RWPE2 (cell line): ENCODE results near the gene PREPL.

Experiments
- ATAC-seq: fragments of 200-7000 bp; cut with Tn5 transposase; 3 replicates; pipeline ENCODE4 v1.9.1; 2021; ENCODE audit warnings: low read depth
- DNase-seq: peaks from one replicate; pipeline ENCODE4 v3.0.0-alpha.2; 2020; ENCODE audit warnings: low spot score
- H3K27ac ChIP-seq: fragments of 450-650 bp; 2 replicates; pipeline ENCODE4 v1.5.1; 2017; ENCODE audit warnings: mild to moderate bottlenecking; ENCODE audit not compliant: poor library complexity, severe bottlenecking
- H3K27me3 ChIP-seq: fragments of 250-450 bp; sonication (Bioruptor Pico); 2 replicates; pipeline ENCODE4 v1.5.1; 2021; ENCODE audit warnings: mild to moderate bottlenecking, moderate library complexity; ENCODE audit not compliant: insufficient read depth, poor library complexity, severe bottlenecking
- H3K36me3 ChIP-seq: fragments of 250-450 bp; sonication (Bioruptor Pico); 2 replicates; pipeline ENCODE4 v1.5.1; 2020; ENCODE audit warnings: low read depth, mild to moderate bottlenecking, moderate library complexity
- H3K4me1 ChIP-seq: fragments of 250-450 bp; sonication (Bioruptor Pico); 2 replicates; pipeline ENCODE4 v1.5.1; 2021; ENCODE audit warnings: mild to moderate bottlenecking, moderate library complexity; ENCODE audit not compliant: insufficient read depth, poor library complexity, severe bottlenecking
- H3K4me3 ChIP-seq: fragments of 250-450 bp; sonication (Bioruptor Pico); 2 replicates; pipeline ENCODE4 v1.5.1; 2021; ENCODE audit warnings: mild to moderate bottlenecking, moderate library complexity; ENCODE audit not compliant: severe bottlenecking
- H3K9me3 ChIP-seq: fragments of 250-450 bp; sonication (Bioruptor Pico); 2 replicates; pipeline ENCODE4 v1.5.1; 2021; ENCODE audit warnings: mild to moderate bottlenecking, moderate library complexity; ENCODE audit not compliant: severe bottlenecking
- CTCF ChIP-seq: fragments of 450-650 bp; IDR thresholded peaks from one replicate; pipeline ENCODE4 v1.5.1; 2017; ENCODE audit warnings: mild to moderate bottlenecking, moderate library complexity; ENCODE audit not compliant: poor library complexity, severe bottlenecking

The PREPL gene

GRCh38 chr2:44267796-44268648, 93.3 kb downstream of the PREPL start:
- H3K27me3 ChIP-seq: no peaks in the 10 kb centered on the region
- no peaks in the 10 kb centered on the region for H3K36me3 ChIP-seq
- peaks cover 8% of the 10 kb centered on the region for H3K4me1 ChIP-seq
- H3K9me3 ChIP-seq: no peaks in the 10 kb centered on the region
- DNase-seq (no peak), ATAC-seq (peak; percentile 21; the same call in 1 of the 3 replicates)
- H3K4me3 ChIP-seq: no peak overlapping the region
- TF ChIP-seq CTCF: no peak
- no peak overlapping the region for H3K27ac ChIP-seq
